Esophagus squamous epithelium (tissue), 4 donors: Measurements from ENCODE around the gene CMTR1.

Experiments used
- POLR2A ChIP-seq, 4 donors: fragments of 450-650 bp; IDR thresholded peaks; one replicate each; pipeline ENCODE4 v1.6.1; 2017; ENCODE audit warnings: antibody characterized with exemption in 4 of 4, mild to moderate bottlenecking in 4 of 4, moderate library complexity in 3 of 4
- TF ChIP-seq, protein P1 (sequence below), 6 experiments: fragments of 450-650 bp in 4 of 6; fragments of 200-600 bp in 2 of 6; sonication (generic) in 2 of 6; IDR thresholded peaks; one replicate each; pipeline ENCODE4 v1.5.1; 2016 to 2019; ENCODE audit warnings: antibody characterized with exemption in 6 of 6, mild to moderate bottlenecking in 4 of 6, moderate library complexity in 4 of 6

DNA sequence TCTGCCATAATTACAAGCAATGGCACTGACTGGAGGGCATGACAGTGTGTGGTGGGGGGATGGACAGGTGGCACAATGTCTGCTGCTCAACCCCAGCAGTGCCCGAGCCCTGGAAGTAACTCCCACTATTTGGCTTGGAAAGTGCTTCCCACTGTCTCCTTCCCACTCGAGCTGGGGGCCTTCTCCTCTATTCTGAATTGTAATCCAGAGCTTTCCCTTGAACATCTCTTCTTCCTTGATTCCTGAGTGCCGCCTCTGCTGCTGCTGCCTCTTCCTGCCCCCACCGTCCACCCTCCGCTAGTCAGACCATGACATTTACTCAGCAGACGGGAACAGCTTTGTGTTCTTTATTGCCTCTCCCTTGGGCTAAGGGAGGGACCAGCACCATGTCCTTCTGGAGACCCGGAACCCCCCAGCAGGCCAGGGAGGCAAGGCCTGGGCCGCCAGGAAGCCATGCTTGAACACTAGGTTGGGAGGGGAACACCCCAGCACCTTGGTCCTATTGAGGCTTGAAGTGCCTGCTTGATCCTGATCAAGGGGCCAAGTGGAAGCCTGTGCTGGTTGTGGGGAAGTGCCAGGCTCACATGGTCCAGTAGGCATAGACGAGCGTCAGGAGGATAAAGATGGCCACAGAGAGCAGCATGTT lies 49.7 kb downstream of the CMTR1 start:
- TF ChIP-seq POLR2A (IDR thresholded peaks at IDR 0.05), result no peak
- TF ChIP-seq, protein P1, sequence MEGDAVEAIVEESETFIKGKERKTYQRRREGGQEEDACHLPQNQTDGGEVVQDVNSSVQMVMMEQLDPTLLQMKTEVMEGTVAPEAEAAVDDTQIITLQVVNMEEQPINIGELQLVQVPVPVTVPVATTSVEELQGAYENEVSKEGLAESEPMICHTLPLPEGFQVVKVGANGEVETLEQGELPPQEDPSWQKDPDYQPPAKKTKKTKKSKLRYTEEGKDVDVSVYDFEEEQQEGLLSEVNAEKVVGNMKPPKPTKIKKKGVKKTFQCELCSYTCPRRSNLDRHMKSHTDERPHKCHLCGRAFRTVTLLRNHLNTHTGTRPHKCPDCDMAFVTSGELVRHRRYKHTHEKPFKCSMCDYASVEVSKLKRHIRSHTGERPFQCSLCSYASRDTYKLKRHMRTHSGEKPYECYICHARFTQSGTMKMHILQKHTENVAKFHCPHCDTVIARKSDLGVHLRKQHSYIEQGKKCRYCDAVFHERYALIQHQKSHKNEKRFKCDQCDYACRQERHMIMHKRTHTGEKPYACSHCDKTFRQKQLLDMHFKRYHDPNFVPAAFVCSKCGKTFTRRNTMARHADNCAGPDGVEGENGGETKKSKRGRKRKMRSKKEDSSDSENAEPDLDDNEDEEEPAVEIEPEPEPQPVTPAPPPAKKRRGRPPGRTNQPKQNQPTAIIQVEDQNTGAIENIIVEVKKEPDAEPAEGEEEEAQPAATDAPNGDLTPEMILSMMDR (IDR thresholded peaks at IDR 0.05), result no peak
